PFSK-1 (cell line): ENCODE data around the gene PPP4R4.

ENCODE experiments used
- POLR2AphosphoS5 ChIP-seq: IDR thresholded peaks from 2 replicates; pipeline ENCODE4 v1.6.1; 2012; ENCODE audit warnings: low read depth, mild to moderate bottlenecking, control low read depth, low read length, moderate library complexity
- TAF1 ChIP-seq: IDR thresholded peaks from 2 replicates; pipeline ENCODE4 v1.6.1; 2012; ENCODE audit warnings: low read length, control low read depth, borderline replicate concordance; ENCODE audit not compliant: insufficient read depth

DNA sequence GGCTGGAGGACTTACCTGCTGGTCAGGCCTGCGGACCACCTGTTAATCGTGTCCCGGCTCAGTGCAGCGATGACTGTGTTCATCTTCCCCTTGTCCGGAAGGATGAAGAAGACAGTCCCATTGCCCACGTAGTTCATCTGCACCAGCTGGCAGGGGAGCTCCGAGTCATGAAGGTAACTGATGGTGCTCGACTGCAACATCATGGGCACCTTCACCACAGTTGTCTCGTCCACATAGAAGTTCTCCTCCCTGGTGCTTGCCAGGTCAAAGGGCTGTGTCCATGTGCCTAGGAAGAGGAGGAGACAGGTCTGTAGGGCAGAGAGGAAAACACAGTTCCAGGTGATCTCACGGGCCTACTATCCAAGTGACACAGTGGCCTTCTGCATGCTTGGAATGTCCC, 135.6 kb downstream of the PPP4R4 start:
- TF ChIP-seq POLR2AphosphoS5: no peak
- no peak for TF ChIP-seq TAF1
